ENCODE measurements around the gene FER. TPM values are rescaled to one million over a fixed set of nuclear protein-coding genes. Genes with fewer than 3 reads are reported as not detected.

Gene FER
- total RNA-seq, 2 experiments from 2014 or later, result 9.4 to 10.0 TPM

- CTCF ChIA-PET (ENCODE audit: unreplicated experiment), result no interaction called here
- Histone ChIP-seq H3K4me1 (ENCODE audit: insufficient read depth, low read length, poor library complexity, severe bottlenecking) (no peaks in the 10 kb centered on the region), H3K4me3 (ENCODE audit: low read depth, low read length, poor library complexity, severe bottlenecking) (no peak overlapping the region), H3K4me2 (ENCODE audit: low read length) (no peak overlapping the region), H3K79me2 (ENCODE audit: insufficient read depth, low read depth, low read length) (no peaks in the 10 kb centered on the region), H3K9me2 (ENCODE audit: insufficient read depth, low read length) (no peaks in the 10 kb centered on the region), H3K27ac (ENCODE audit: low read depth, low read length, poor library complexity, severe bottlenecking) (no peak overlapping the region), H4K20me1 (ENCODE audit: insufficient read depth, low read length) (no peaks in the 10 kb centered on the region), H3K9me3 (ENCODE audit: low read length) (no peaks in the 10 kb centered on the region), H2AFZ (ENCODE audit: low read length) (no peak overlapping the region), H3K36me3 (ENCODE audit: insufficient read depth, low read length) (no peaks in the 10 kb centered on the region)
- TF ChIP-seq EZH2phosphoT487 (IDR thresholded peaks at IDR 0.05; ENCODE audit: borderline replicate concordance, low read depth, low read length), result no peak
- TF ChIP-seq, protein P1, sequence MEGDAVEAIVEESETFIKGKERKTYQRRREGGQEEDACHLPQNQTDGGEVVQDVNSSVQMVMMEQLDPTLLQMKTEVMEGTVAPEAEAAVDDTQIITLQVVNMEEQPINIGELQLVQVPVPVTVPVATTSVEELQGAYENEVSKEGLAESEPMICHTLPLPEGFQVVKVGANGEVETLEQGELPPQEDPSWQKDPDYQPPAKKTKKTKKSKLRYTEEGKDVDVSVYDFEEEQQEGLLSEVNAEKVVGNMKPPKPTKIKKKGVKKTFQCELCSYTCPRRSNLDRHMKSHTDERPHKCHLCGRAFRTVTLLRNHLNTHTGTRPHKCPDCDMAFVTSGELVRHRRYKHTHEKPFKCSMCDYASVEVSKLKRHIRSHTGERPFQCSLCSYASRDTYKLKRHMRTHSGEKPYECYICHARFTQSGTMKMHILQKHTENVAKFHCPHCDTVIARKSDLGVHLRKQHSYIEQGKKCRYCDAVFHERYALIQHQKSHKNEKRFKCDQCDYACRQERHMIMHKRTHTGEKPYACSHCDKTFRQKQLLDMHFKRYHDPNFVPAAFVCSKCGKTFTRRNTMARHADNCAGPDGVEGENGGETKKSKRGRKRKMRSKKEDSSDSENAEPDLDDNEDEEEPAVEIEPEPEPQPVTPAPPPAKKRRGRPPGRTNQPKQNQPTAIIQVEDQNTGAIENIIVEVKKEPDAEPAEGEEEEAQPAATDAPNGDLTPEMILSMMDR (conservative IDR thresholded peaks at IDR 0.05; ENCODE audit: low read length), result no peak
- POLR2A ChIA-PET, result no interaction called here
- BruUV-seq (replicated peaks), result no TSS peak
- intact Hi-C loops (cut with micrococcal nuclease; ENCODE audit: unreplicated experiment), result no loop called here
- no peak for DNase-seq (ENCODE audit: low spot score)
These were observed 206.2 kb downstream of the FER start for GRCh38 chr5:108953940-108954339.

- intact Hi-C loops (cut with micrococcal nuclease; ENCODE audit: unreplicated experiment), result no loop called here
- no peak for TF ChIP-seq EZH2phosphoT487 (IDR thresholded peaks at IDR 0.05; ENCODE audit: borderline replicate concordance, low read depth, low read length)
- TF ChIP-seq, protein P1 (conservative IDR thresholded peaks at IDR 0.05; ENCODE audit: low read length), result no peak
- Histone ChIP-seq H3K36me3 (ENCODE audit: insufficient read depth, low read length) (no peaks in the 10 kb centered on the region), H3K9me2 (ENCODE audit: insufficient read depth, low read length) (no peaks in the 10 kb centered on the region), H3K4me2 (ENCODE audit: low read length) (no peak overlapping the region), H4K20me1 (ENCODE audit: insufficient read depth, low read length) (no peaks in the 10 kb centered on the region), H3K4me3 (ENCODE audit: low read depth, low read length, poor library complexity, severe bottlenecking) (no peak overlapping the region), H3K27ac (ENCODE audit: low read depth, low read length, poor library complexity, severe bottlenecking) (no peak overlapping the region), H3K9me3 (ENCODE audit: low read length) (no peaks in the 10 kb centered on the region), H2AFZ (ENCODE audit: low read length) (no peak overlapping the region), H3K79me2 (ENCODE audit: insufficient read depth, low read depth, low read length) (no peaks in the 10 kb centered on the region), H3K4me1 (ENCODE audit: insufficient read depth, low read length, poor library complexity, severe bottlenecking) (no peaks in the 10 kb centered on the region)
- DNase-seq (ENCODE audit: low spot score), result no peak
- POLR2A ChIA-PET, result interaction anchor here (0.6 kb wide), 1 partner anchor 278 kb away, joined by 3 read pairs; no protein-coding TSS in a partner anchor
- CTCF ChIA-PET (ENCODE audit: unreplicated experiment), result no interaction called here
- no TSS peak for BruUV-seq (replicated peaks)
These were observed 209.6 kb downstream of the FER start for GRCh38 chr5:108957333-108957732.

GRCh38 chr5:108966910-108967309, 219.2 kb downstream of the FER start:
- H3K4me1 ChIP-seq (ENCODE audit: insufficient read depth, low read length, poor library complexity, severe bottlenecking), result no peaks in the 10 kb centered on the region
- no peak overlapping the region for H3K27ac ChIP-seq (ENCODE audit: low read depth, low read length, poor library complexity, severe bottlenecking)
- CTCF ChIA-PET (ENCODE audit: unreplicated experiment), result no interaction called here
- no peaks in the 10 kb centered on the region; the same call in 1 of the 2 replicates for H3K9me2 ChIP-seq (ENCODE audit: insufficient read depth, low read length)
- no peak for DNase-seq (ENCODE audit: low spot score)
- intact Hi-C loops (cut with micrococcal nuclease; ENCODE audit: unreplicated experiment), result no loop called here
- BruUV-seq (replicated peaks), result no TSS peak
- no peaks in the 10 kb centered on the region for H3K79me2 ChIP-seq (ENCODE audit: insufficient read depth, low read depth, low read length)
- H3K4me3 ChIP-seq (ENCODE audit: low read depth, low read length, poor library complexity, severe bottlenecking), result no peak overlapping the region
- TF ChIP-seq, protein P1 (conservative IDR thresholded peaks at IDR 0.05; ENCODE audit: low read length), result no peak
- no peak for TF ChIP-seq EZH2phosphoT487 (IDR thresholded peaks at IDR 0.05; ENCODE audit: borderline replicate concordance, low read depth, low read length)
- H3K4me2 ChIP-seq (ENCODE audit: low read length), result no peak overlapping the region
- POLR2A ChIA-PET, result no interaction called here
- H3K9me3 ChIP-seq (ENCODE audit: low read length), result no peaks in the 10 kb centered on the region
- no peaks in the 10 kb centered on the region for H3K36me3 ChIP-seq (ENCODE audit: insufficient read depth, low read length)
- H2AFZ ChIP-seq (ENCODE audit: low read length), result no peak overlapping the region
- no peaks in the 10 kb centered on the region for H4K20me1 ChIP-seq (ENCODE audit: insufficient read depth, low read length)

Measured in OCI-LY7 (cell line).